Activated CD4-positive, alpha-beta memory T cell treated with anti-CD3 and anti-CD28 coated beads for 36 hours (primary cell): ENCODE data around the gene CAPN10. TPM values are rescaled to one million over a fixed set of nuclear protein-coding genes. Genes with fewer than 3 reads are reported as not detected.
"Not testable (repeated sequence)": the region's sequence is repeated elsewhere in the genome, so short reads cannot be mapped to it uniquely, and the experiment has no call there.

Source experiments
- CTCF ChIA-PET: fragments of 350-600 bp; sonication (Branson Sonifier 250); formaldehyde crosslinking; loops from one replicate; lab custom pipeline; 2021; ENCODE audit warnings: antibody characterized with exemption, inconsistent platforms; lab: Charles Lee
- POLR2A ChIA-PET: fragments of 350-600 bp; sonication (Branson Sonifier 250); formaldehyde crosslinking; loops from one replicate; lab custom pipeline; 2021; ENCODE audit warnings: antibody characterized with exemption; lab: Charles Lee
- DNase-seq: peaks from one replicate; pipeline ENCODE4 v3.0.0-alpha.2; 2020
- H3K27ac Mint-ChIP-seq: one replicate; pipeline ENCODE4 v1.8.0; 2021; ENCODE audit warnings: mixed read lengths
- H3K27me3 Mint-ChIP-seq: one replicate; pipeline ENCODE4 v1.8.0; 2021; ENCODE audit warnings: mixed read lengths
- H3K36me3 Mint-ChIP-seq: one replicate; pipeline ENCODE4 v1.8.0; 2021; ENCODE audit warnings: mixed read lengths
- H3K4me1 Mint-ChIP-seq: one replicate; pipeline ENCODE4 v1.8.0; 2021; ENCODE audit warnings: low read depth, mixed read lengths
- H3K4me3 Mint-ChIP-seq: one replicate; pipeline ENCODE4 v1.8.0; 2021; ENCODE audit warnings: mild to moderate bottlenecking, mixed read lengths
- H3K9me3 Mint-ChIP-seq: one replicate; pipeline ENCODE4 v1.8.0; 2021; ENCODE audit warnings: mixed read lengths
- intact Hi-C: fragments of 100-400 bp; cut with micrococcal nuclease; formaldehyde crosslinking; loops from one replicate; pipeline ENCODE4 v1.15.1; 2023
- total RNA-seq, 2 experiments: library from RNA; stranded (reverse); gene quantifications; one replicate each; pipeline ENCODE4 v1.2.3, GENCODE V29; 2021

CAPN10 gene
- total RNA-seq, 2 experiments from 2014 or later: 32.6 to 33.9 TPM

DNA sequence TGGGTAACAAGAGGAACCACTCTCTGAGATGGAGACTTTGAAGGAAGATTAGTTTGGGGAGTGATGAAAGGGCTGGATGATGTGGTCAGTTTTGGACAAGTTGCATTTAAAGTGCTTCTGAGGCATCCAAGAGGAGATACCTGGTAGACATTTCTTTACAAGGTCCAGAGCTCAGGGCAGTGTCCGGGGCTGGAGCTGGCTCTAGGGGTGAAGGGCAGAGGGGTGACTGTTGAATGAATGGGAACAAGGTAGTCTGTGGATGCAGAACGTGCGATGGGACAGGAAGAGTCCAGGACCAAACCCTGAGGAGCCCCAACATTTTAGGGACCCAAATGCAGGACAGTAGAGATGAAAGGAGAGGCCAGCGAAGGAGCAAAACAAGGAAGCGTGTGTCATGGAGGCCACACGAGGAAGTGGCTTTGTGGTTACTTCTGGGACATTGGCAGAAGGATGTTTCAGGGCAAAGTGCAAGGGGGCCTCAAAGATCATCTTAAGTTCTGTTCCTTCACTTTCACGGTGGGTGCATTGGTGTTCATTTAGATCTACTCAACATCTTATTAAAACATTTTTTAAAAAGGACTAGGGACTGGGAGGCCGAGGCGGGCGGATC, 25.2 kb downstream of the CAPN10 start:
- H3K27me3 Mint-ChIP-seq: no peaks in the 10 kb centered on the region
- H3K36me3 Mint-ChIP-seq: peaks cover 2% of the 10 kb centered on the region
- peak; percentile 36 for DNase-seq
- no peak overlapping the region for H3K4me3 Mint-ChIP-seq
- POLR2A ChIA-PET: no interaction called here
- H3K9me3 Mint-ChIP-seq: peaks cover 1% of the 10 kb centered on the region
- no peak overlapping the region for H3K27ac Mint-ChIP-seq
- CTCF ChIA-PET: no interaction called here
- H3K4me1 Mint-ChIP-seq: peaks cover 11% of the 10 kb centered on the region
- intact Hi-C loops: no loop called here

DNA sequence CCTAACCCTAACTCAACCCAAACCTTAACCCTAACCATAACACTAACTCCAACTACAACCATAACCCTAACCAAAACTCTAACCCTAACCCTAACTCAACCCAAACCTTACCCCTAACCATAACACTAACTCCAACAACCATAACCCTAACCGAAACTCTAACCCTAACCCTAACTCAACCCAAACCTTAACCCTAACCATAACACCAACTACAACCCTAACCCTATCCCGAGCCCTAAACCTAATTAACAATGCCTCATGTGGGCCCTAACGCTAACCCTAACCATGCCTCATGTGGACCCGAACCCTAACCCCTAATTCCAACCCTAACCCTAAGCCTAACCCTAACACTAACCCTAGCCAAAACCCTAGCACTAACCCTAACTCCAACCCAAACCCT, 27.2 kb downstream of the CAPN10 start:
- Mint-ChIP-seq H3K27ac (no peak overlapping the region), H3K4me3 (no peak overlapping the region), H3K36me3 (peaks cover 7% of the 10 kb centered on the region), H3K4me1 (peaks cover 11% of the 10 kb centered on the region), H3K27me3 (no peaks in the 10 kb centered on the region), H3K9me3 (peaks cover 8% of the 10 kb centered on the region)
- no peak for DNase-seq
- CTCF ChIA-PET: no interaction called here
- POLR2A ChIA-PET: no interaction called here
- intact Hi-C loops: no loop called here

DNA sequence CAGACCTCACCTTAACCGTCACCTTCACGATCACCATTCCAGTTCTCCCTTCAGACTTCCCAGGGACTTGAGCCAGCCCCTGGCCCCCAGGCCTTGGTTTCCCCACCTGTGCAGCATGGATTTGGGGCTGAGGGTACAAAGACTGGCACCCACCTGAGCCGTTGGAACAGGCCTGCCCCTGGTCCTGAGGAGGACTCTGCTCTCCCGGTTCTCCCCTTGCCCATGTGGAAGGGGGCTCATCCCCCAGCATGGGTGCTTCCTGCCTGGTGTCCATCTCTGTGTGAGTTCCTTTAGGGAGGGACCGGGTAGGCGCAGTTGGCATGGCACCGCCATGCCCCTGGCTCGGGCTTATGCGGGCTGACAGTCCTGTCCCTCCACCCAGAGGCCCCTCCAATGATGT, 27.9 kb downstream of the CAPN10 start:
- intact Hi-C loops: no loop called here
- DNase-seq: no peak
- POLR2A ChIA-PET: no interaction called here
- Mint-ChIP-seq H3K36me3 (peaks cover 11% of the 10 kb centered on the region), H3K4me3 (no peak overlapping the region), H3K4me1 (peaks cover 8% of the 10 kb centered on the region), H3K9me3 (peaks cover 8% of the 10 kb centered on the region), H3K27me3 (no peaks in the 10 kb centered on the region), H3K27ac (no peak overlapping the region)
- CTCF ChIA-PET: no interaction called here

DNA sequence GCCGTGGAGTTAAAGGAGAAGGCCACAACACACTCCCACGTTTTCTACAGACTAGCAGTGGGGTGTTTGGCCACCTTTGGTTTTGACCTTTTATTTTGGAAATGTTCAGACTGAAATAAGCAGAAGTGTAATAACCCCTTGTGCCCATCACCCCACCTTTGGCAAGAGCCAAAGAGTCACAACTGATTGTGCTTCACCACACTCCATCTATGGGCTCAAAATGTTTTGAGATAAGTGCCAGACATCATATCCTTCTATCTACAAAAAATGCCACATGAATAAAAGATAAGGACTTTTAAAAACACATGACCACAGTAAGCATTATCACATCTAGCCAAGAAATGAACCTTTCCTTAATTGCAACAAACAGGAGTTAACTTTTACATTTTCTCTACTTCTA, 28.9 kb downstream of the CAPN10 start:
- peaks cover 8% of the 10 kb centered on the region for H3K9me3 Mint-ChIP-seq

DNA sequence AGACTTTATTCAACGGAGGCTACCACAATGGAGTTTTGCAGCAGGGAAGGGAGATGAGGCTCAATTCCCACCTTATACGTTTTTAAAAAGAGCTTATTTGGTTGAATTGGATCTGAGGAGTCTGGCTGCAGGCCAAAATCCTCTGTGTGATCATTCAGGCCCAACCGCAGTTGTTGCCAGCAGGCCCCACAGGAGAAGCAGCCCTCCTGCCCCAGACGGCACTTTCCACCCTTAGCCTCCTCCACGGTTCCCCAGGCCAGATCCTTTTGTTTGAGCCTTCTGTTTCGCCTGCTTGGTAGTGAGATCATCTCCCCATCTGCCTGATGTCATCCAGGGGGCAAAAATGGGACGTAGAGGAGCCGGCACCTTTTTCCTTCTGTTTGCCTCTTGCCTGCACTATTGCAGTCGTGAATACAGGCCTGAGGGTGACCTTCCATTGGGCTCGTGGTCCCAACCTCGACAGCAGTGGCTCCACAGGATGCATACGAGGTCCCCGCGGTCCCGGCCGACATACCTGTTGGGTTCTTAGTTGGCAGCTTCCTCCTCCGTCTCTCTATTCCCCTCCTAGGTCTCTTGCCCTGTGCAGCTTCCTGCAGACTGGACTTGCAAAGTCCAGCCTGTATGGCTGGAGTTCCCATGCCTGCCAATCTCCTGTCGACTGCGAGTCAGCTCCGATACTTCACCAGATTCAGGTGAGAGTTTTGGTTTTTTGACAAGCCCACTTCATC, 29.4 kb downstream of the CAPN10 start:
- Mint-ChIP-seq H3K9me3 (peaks cover 8% of the 10 kb centered on the region), H3K27ac (no peak overlapping the region), H3K27me3 (no peaks in the 10 kb centered on the region), H3K4me1 (peaks cover 15% of the 10 kb centered on the region), H3K36me3 (peaks cover 11% of the 10 kb centered on the region), H3K4me3 (no peak overlapping the region)
- DNase-seq: no peak
- POLR2A ChIA-PET: no interaction called here
- CTCF ChIA-PET: no interaction called here
- intact Hi-C loops: no loop called here

More for the DNA sequence above, 28.9 kb downstream of the CAPN10 start:
- Mint-ChIP-seq H3K36me3 (peaks cover 11% of the 10 kb centered on the region), H3K4me1 (peaks cover 12% of the 10 kb centered on the region), H3K4me3 (no peak overlapping the region), H3K27ac (no peak overlapping the region), H3K27me3 (no peaks in the 10 kb centered on the region)
- ChIA-PET CTCF (no interaction called here), POLR2A (no interaction called here)
- DNase-seq: no peak
- intact Hi-C loops: no loop called here

DNA sequence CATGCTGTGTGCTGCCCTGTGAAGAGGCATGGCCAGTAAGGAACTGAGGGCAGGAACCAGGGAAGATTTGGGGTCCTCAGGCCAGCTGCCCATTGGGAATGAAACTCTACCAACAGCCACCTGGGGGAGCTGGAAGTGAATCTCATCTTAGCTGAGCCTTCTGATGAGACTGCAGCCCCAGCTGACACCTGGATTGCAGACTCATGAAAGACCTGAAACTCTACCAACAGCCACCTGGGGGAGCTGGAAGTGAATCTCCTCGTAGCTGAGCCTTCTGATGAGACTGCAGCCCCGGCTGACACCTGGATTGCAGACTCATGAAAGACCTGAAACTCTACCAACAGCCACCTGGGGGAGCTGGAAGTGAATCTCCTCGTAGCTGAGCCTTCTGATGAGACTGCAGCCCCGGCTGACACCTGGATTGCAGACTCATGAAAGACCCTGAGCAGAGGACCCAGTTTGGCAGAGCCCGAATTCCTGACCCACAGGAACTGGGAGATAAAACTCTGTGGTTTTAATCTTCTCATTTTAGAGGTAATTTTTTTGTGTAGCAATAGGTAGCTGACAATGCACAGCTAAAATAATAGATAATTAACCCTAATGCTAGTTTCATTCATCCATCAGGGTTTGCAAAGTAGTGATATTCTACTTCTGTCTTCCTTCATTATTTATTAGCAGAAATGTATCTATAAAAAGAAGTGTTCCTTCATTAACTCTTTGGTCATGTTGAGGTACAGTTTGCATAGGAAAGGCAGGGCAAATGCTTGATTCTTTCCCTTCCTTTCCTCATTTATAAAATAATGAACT, 30.5 kb downstream of the CAPN10 start:
- H3K4me3 Mint-ChIP-seq, H3K27me3 Mint-ChIP-seq, intact Hi-C loops, H3K36me3 Mint-ChIP-seq, POLR2A ChIA-PET, H3K9me3 Mint-ChIP-seq, CTCF ChIA-PET, H3K27ac Mint-ChIP-seq: not testable (repeated sequence)
- H3K4me1 Mint-ChIP-seq: peaks cover 16% of the 10 kb centered on the region
- peak; percentile 30 for DNase-seq

DNA sequence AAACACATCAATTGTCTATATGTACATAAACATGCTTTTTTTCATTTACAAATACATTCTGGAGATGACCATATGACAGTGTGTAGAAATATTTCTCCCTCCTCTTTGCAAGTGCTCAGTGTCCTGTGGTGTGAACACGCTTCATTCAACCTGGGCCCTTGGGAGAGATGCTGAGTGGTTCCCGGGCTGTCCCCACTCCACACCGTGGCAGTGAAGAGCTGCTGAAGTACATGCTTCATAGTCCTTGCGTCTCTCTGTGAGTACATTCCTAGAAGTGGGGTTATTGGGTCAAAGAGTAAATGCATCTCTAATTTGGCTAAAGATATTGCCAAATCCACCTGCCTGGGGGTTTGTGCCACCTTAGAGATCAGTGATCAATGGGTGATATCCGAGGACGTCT, 32.2 kb downstream of the CAPN10 start:
- H3K4me3 Mint-ChIP-seq: no peak overlapping the region
- intact Hi-C loops: no loop called here
- no peak overlapping the region for H3K27ac Mint-ChIP-seq
- peaks cover 24% of the 10 kb centered on the region for H3K4me1 Mint-ChIP-seq
- ChIA-PET POLR2A (no interaction called here), CTCF (no interaction called here)
- H3K27me3 Mint-ChIP-seq: no peaks in the 10 kb centered on the region
- no peak for DNase-seq
- H3K9me3 Mint-ChIP-seq: peaks cover 8% of the 10 kb centered on the region
- H3K36me3 Mint-ChIP-seq: peaks cover 9% of the 10 kb centered on the region

DNA sequence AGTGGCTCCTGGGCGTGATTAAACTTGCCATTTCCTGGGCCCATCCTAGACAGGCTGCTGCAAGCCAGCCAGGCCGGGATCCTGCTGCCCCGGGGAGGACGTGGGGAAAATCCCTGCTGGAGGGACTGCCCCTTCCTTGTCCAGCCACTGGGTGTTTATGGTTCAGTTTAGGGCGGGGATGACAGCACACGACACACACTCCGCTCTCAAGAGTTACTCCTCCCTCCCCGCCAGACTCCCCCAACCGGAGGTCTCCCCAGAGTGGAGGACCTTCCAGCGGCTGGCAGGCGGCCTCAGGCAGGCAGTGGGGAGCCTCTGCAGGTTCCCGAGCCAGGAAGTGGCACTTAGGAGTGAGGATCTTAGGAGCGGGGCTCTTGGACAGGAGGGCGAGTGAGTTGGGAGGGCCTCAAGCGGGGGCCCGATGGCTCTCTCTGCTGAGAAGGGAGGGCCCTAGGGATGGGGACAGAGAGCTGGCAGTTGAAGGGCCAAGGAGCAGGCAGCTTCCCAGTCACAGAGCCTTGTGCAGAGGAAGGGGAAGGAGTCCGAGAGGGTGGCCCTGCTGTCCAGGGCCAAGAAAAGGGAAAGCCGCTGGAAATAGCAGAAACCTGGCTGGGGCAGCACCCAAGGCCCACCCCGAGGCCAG, 33.1 kb downstream of the CAPN10 start:
- peak overlapping the region; percentile 23 for H3K27ac Mint-ChIP-seq
- intact Hi-C loops: no loop called here
- no peak overlapping the region for H3K4me3 Mint-ChIP-seq
- H3K36me3 Mint-ChIP-seq: peaks cover 9% of the 10 kb centered on the region
- ChIA-PET CTCF (interaction anchor here (0.6 kb wide), 1 partner anchor 35 kb away, joined by 6 read pairs; no protein-coding TSS in a partner anchor), POLR2A (no interaction called here)
- no peaks in the 10 kb centered on the region for H3K27me3 Mint-ChIP-seq
- H3K4me1 Mint-ChIP-seq: peaks cover 30% of the 10 kb centered on the region
- DNase-seq: peak; percentile 29
- H3K9me3 Mint-ChIP-seq: peaks cover 8% of the 10 kb centered on the region

DNA sequence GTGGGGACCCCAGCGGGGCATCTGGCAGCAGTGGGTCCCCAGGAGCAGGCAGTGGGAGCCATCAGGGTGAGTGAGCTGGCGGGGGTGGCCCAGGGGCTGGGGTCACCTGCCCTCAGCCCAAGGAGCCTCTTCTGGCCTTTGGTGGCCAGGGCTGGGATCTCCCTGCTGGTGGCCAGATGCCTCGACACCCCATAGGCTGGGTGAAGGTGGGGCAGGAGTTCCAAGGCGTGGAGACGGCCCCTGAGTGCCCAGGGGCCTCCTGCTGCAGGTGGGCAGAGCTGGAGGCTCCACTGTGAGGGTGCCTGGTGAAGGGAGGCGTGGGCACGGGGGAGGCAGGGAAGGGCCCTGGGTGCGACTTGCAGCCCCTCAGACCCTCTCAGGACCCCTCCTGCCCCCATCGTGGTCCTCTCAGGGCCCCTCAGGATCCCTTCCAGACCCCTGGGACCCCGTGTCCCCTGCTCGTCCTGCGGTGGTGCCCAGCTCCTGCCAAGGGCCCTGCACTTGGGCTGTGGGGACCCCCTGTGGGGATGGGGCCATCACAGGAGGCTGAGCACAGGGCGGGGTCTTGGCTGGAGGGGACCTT, 33.7 kb downstream of the CAPN10 start:
- POLR2A ChIA-PET: interaction anchor here (2.4 kb wide), 1 partner anchor 54 kb away, joined by 26 read pairs; no protein-coding TSS in a partner anchor
- Mint-ChIP-seq H3K36me3 (peaks cover 9% of the 10 kb centered on the region), H3K27me3 (no peaks in the 10 kb centered on the region), H3K27ac (no peak overlapping the region), H3K9me3 (peaks cover 8% of the 10 kb centered on the region), H3K4me1 (peaks cover 36% of the 10 kb centered on the region), H3K4me3 (no peak overlapping the region)
- no peak for DNase-seq
- CTCF ChIA-PET: interaction anchor here (0.6 kb wide), 1 partner anchor 34 kb away, joined by 6 read pairs; no protein-coding TSS in a partner anchor
- intact Hi-C loops: no loop called here

DNA sequence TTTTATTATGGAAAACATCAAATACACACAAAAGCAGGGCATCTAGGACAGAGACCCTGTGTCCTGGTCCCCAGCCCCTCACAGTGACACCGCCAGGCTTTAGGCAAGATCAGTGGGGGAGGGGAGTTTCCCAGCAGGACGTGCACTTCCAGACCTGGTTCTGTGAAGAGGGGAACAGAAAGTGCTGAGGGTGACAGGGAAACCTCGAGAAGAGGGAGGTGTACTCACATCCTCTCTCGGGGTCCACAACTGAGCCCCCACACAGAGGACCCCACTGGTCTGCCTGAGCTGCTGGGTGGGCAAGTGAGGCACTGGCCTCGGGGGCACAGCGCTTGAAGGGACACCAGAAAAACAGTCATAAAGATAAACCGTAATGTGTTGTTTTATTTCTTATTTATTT, 34.3 kb downstream of the CAPN10 start:
- DNase-seq: peak; percentile 20
- ChIA-PET CTCF (interaction anchor here (1.3 to 2.3 kb wide), 2 partner anchors 55 to 107 kb away, joined by 8 to 9 read pairs; no protein-coding TSS in a partner anchor), POLR2A (interaction anchor here (1.1 to 2.4 kb wide), 3 partner anchors 8 to 55 kb away, joined by 4 to 26 read pairs (median 10); partner anchors contain the start of gene CAPN10)
- H3K4me3 Mint-ChIP-seq: no peak overlapping the region
- H3K4me1 Mint-ChIP-seq: peaks cover 40% of the 10 kb centered on the region
- H3K36me3 Mint-ChIP-seq: peaks cover 9% of the 10 kb centered on the region
- no peaks in the 10 kb centered on the region for H3K27me3 Mint-ChIP-seq
- H3K9me3 Mint-ChIP-seq: peaks cover 8% of the 10 kb centered on the region
- intact Hi-C loops: loop anchor here (1.0 kb wide), 1 partner anchor 56 kb away; no protein-coding TSS in a partner anchor
- H3K27ac Mint-ChIP-seq: peak overlapping the region; percentile 85

DNA sequence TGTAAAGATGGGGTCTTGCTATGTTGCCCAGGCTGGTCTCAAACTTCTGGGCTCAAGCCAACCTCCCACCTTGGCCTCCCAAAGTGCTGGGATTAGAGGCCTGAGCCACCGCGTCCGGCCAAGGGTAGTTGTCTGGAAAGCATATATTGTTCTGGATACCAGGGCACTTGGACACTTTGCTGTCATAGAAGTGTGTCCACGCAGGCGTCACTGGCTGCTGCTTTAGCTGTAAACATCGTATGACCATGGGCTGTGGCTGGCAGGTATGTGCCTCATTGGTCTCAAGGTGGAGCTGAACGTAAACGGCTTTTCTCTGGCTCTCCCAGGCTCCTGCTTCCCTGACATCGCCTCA, 35.5 kb downstream of the CAPN10 start:
- peaks cover 47% of the 10 kb centered on the region for H3K4me1 Mint-ChIP-seq
- peaks cover 9% of the 10 kb centered on the region for H3K36me3 Mint-ChIP-seq
- H3K27me3 Mint-ChIP-seq: no peaks in the 10 kb centered on the region
- no peak for DNase-seq
- no peak overlapping the region for H3K4me3 Mint-ChIP-seq
- intact Hi-C loops: no loop called here
- H3K27ac Mint-ChIP-seq: peak overlapping the region; percentile 85
- peaks cover 5% of the 10 kb centered on the region for H3K9me3 Mint-ChIP-seq
- ChIA-PET CTCF (interaction anchor here (0.8 to 2.3 kb wide), 4 partner anchors 34 to 108 kb away, joined by 6 to 9 read pairs (median 8); no protein-coding TSS in a partner anchor), POLR2A (interaction anchor here (1.1 to 2.4 kb wide), 4 partner anchors 9 to 60 kb away, joined by 4 to 26 read pairs (median 8); partner anchors contain the start of gene CAPN10)
